HepG2 (cell line): ENCODE results near the gene BMPER. TPM values are rescaled to one million over a fixed set of nuclear protein-coding genes. Genes with fewer than 3 reads are reported as not detected.

Source experiments
- ATAC-seq: fragments of 200-7000 bp; cut with Tn5 transposase; 3 replicates; pipeline ENCODE4 v1.9.1; 2020; ENCODE audit warnings: mild to moderate bottlenecking, moderate library complexity
- BruUV-seq: library from RNA; stranded (reverse); fragments of 400-500 nt; replicated peaks from 2 replicates; lab custom pipeline; 2021; lab: Mats Ljungman, UMichigan
- CTCF ChIA-PET: fragments of 300-600 bp; formaldehyde crosslinking; extraction: SDS; loops from one replicate; lab custom pipeline; 2021; ENCODE audit warnings: low total read pairs, inconsistent platforms, low intra/inter-chr PET ratio; lab: Yijun Ruan, JAX
- POLR2A ChIA-PET: fragments of 350-600 bp; sonication (Branson Sonifier 250); formaldehyde crosslinking; loops from one replicate; lab custom pipeline; 2020; ENCODE audit warnings: antibody characterized with exemption, inconsistent platforms; lab: Yijun Ruan, JAX
- DNase-seq: peaks from one replicate; pipeline ENCODE4 v3.0.0-alpha.2; 2015; ENCODE audit warnings: low spot score
- FAIRE-seq: peaks from 3 replicates; lab custom pipeline; 2011; peaks lifted over from hg19 to GRCh38; lab: Jason Lieb, UNC
- H2AFZ ChIP-seq: one replicate; pipeline ENCODE4 v1.6.1; 2011; ENCODE audit warnings: low read length, inconsistent platforms
- H3K27ac ChIP-seq: fragments of 300-600 bp; 3 replicates; pipeline ENCODE4 v1.8.0; 2011; ENCODE audit warnings: mixed run types, mild to moderate bottlenecking, mixed read lengths, low read length, inconsistent platforms; ENCODE audit not compliant: insufficient read depth; ENCODE audit errors: extremely low read length
- H3K27me3 ChIP-seq, 2 experiments: fragments of 200-600 bp in 1 of 2; 2 replicates in 1 of 2; 3 replicates in 1 of 2; pipeline versions ENCODE4 v1.6.0 to v1.8.0; 2011; ENCODE audit warnings: low read length in 2 of 2, mild to moderate bottlenecking in 2 of 2, moderate library complexity in 2 of 2, inconsistent platforms in 1 of 2; ENCODE audit not compliant: insufficient read depth in 2 of 2, control insufficient read depth in 1 of 2
- H3K36me3 ChIP-seq, 2 experiments: fragments of 200-600 bp in 1 of 2; replicated peaks in 1 of 2; 2 replicates in 1 of 2; 3 replicates in 1 of 2; pipeline versions ENCODE4 v1.5.1 to v1.8.0; 2011; ENCODE audit warnings: low read length in 2 of 2, inconsistent platforms in 1 of 2; ENCODE audit not compliant: insufficient read depth in 2 of 2, control insufficient read depth in 1 of 2
- H3K4me1 ChIP-seq: 2 replicates; pipeline ENCODE4 v1.5.1; 2012; ENCODE audit warnings: low read length, inconsistent platforms; ENCODE audit not compliant: insufficient read depth
- H3K4me2 ChIP-seq: 2 replicates; pipeline ENCODE4 v1.6.0; 2011; ENCODE audit warnings: low read depth, low read length, inconsistent platforms
- H3K4me3 ChIP-seq, 3 experiments: fragments of 200-600 bp in 1 of 3; sonication (generic), shearing (Covaris generic) in 1 of 3; replicated peaks in 1 of 3; 2 replicates each; pipeline ENCODE4 v1.5.1; 2011 to 2016; ENCODE audit warnings: low read length in 3 of 3, inconsistent platforms in 2 of 3, low read depth in 2 of 3, mild to moderate bottlenecking in 2 of 3, control low read depth in 1 of 3, mixed read lengths in 1 of 3; ENCODE audit not compliant: insufficient read depth in 1 of 3
- H3K79me2 ChIP-seq: one replicate; pipeline ENCODE4 v1.6.1; 2011; ENCODE audit warnings: low read length, inconsistent platforms; ENCODE audit not compliant: insufficient read depth
- H3K9ac ChIP-seq: 2 replicates; pipeline ENCODE4 v1.6.0; 2011; ENCODE audit warnings: mild to moderate bottlenecking, low read depth, low read length, inconsistent platforms; ENCODE audit not compliant: insufficient read depth
- H3K9me3 ChIP-seq: 2 replicates; pipeline ENCODE4 v1.5.1; 2012; ENCODE audit warnings: mild to moderate bottlenecking, low read length
- H4K20me1 ChIP-seq: 2 replicates; pipeline ENCODE4 v1.6.0; 2011; ENCODE audit warnings: inconsistent platforms, mild to moderate bottlenecking, low read length, moderate library complexity; ENCODE audit not compliant: insufficient read depth
- CEBPB ChIP-seq: IDR thresholded peaks from 2 replicates; pipeline ENCODE4 v1.6.1; 2011; ENCODE audit warnings: low read depth, low read length, improper control_type of control experiment, borderline replicate concordance
- CEBPG ChIP-seq: IDR thresholded peaks from 2 replicates; pipeline ENCODE4 v1.6.1; 2016
- FOXP1 ChIP-seq, 2 experiments: fragments of 450-650 bp in 1 of 2; IDR thresholded peaks; 2 replicates each; pipeline ENCODE4 v1.6.1; 2017 to 2018; ENCODE audit warnings: antibody characterized with exemption in 1 of 2
- HNF4A ChIP-seq: sonication (generic); formaldehyde crosslinking; IDR thresholded peaks from 2 replicates; pipeline ENCODE4 v1.4.0; 2020; ENCODE audit warnings: missing genetic modification reagents
- IKZF1 ChIP-seq: fragments of 450-650 bp; IDR thresholded peaks from 2 replicates; pipeline ENCODE4 v1.7.1; 2016
- PITX1 ChIP-seq: sonication (generic); formaldehyde crosslinking; IDR thresholded peaks from 2 replicates; pipeline ENCODE4 v1.5.1; 2020; ENCODE audit warnings: mild to moderate bottlenecking, missing genetic modification reagents
- RFX1 ChIP-seq: fragments of 450-650 bp; IDR thresholded peaks from 2 replicates; pipeline ENCODE4 v1.6.1; 2017
- SALL1 ChIP-seq: sonication (generic); formaldehyde crosslinking; IDR thresholded peaks from 2 replicates; pipeline ENCODE4 v1.8.0; 2022; ENCODE audit warnings: mild to moderate bottlenecking, missing genetic modification reagents
- SNRNP70 ChIP-seq: fragments of 200-400 bp; formaldehyde crosslinking; IDR thresholded peaks from 2 replicates; pipeline ENCODE4 v1.6.1; 2017; ENCODE audit warnings: mild to moderate bottlenecking, low read depth, low read length, moderate library complexity
- WGBS: methylation state at CpG from one replicate; pipeline ENCODE4 v1.1.6; 2017; ENCODE audit warnings: low lambda C conversion rate; 5-methylcytosine and 5-hydroxymethylcytosine counted together
- in situ Hi-C: cut with HindIII; loops from 2 replicates; pipeline ENCODE4 v1.10.0; 2017; ENCODE audit warnings: low pct_unique_long_range_greater_than_20kb; ENCODE audit not compliant: extremely low pct_ligation_motif_present
- intact Hi-C: fragments of 100-400 bp; cut with micrococcal nuclease; formaldehyde crosslinking; loops from one replicate; pipeline ENCODE4 v1.10.0; 2022; ENCODE audit not compliant: unreplicated experiment
- polyA plus RNA-seq, 8 experiments: library from polyadenylated mRNA; depleted of rRNA in 3 of 8; stranded (reverse) in 7 of 8; unstranded in 1 of 8; fragments of >200 nt; fragmentation: Illumina TruSeq in 4 of 8; extraction: Trizol in 4 of 8; gene quantifications; 2 replicates each; pipeline versions ENCODE4 v1.2.1 to v1.2.3, GENCODE V29; 2011 to 2016; ENCODE audit warnings: low read depth in 4 of 8, missing spikeins in 1 of 8, mixed read lengths in 1 of 8; ENCODE audit not compliant: insufficient read depth in 1 of 8
- total RNA-seq, 5 experiments: library from RNA; depleted of rRNA; stranded (reverse); fragments of >200 nt; fragmentation: Illumina TruSeq; extraction: Trizol; gene quantifications; 2 replicates each; pipeline ENCODE4 v1.2.3, GENCODE V29; 2016; ENCODE audit warnings: low read depth in 1 of 5
- TF ChIP-seq, protein P1 (sequence below): sonication (generic); formaldehyde crosslinking; IDR thresholded peaks from 2 replicates; pipeline ENCODE4 v1.5.1; 2020; ENCODE audit warnings: mild to moderate bottlenecking, missing genetic modification reagents, moderate library complexity
- TF ChIP-seq, protein P2 (sequence below): sonication (generic); formaldehyde crosslinking; IDR thresholded peaks from 2 replicates; pipeline ENCODE4 v1.4.0; 2020; ENCODE audit warnings: missing genetic modification reagents
- TF ChIP-seq, protein P3 (sequence below): sonication (generic); formaldehyde crosslinking; IDR thresholded peaks from 2 replicates; pipeline ENCODE4 v1.5.0; 2020; ENCODE audit warnings: mild to moderate bottlenecking, missing genetic modification reagents

The BMPER gene
- total and polyA plus RNA-seq, 2 of the 13 experiments (the other 11 are each of a cell fraction or from before 2014, with no cell fraction given), result not detected

DNA sequence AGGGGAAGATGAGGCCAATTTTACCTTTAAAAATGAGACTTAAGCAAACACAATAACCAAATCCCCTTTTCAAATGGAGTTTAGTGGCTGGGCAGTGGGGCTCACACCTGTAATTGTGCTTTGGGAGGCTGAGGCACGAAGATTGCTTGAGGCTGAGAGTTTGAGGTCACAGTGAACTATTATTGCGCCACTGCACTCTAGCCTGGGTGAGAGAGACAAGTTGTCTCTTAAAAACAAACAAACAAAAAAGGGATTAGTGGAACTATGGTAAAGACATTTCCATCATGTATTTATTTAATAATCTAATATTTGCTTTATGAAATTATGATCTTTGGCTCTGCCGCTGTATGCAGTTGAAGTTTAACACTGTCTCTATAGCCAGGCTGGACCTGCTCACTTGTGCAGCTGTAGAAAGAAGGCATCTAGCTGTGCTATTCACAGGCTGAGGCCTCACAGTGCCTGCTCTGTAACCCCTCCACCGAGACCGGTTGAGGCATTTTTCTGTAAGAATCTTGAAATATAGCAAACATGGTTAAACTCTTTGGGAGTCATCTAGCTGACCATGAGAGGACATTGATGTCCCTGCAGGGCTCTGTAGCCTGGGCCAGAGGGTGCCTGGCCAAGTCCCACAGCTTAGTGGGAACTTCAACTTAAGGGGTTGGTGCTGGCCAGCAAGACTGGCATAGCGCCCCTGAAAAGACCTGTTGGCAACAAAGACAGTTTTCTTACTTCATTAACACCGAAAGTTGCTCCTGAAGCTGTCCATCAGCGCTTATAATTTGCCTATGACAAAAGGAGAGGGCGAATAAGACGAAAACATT lies 131.8 kb downstream of the BMPER start:
- peak overlapping the region; percentile 77 for H3K27ac ChIP-seq
- FAIRE-seq (no peak), DNase-seq (peak; percentile 21), ATAC-seq (peak; percentile 69)
- H3K9me3 ChIP-seq, result no peaks in the 10 kb centered on the region
- peak overlapping the region; percentile 68 for H2AFZ ChIP-seq
- CTCF ChIA-PET, result no interaction called here
- peak overlapping the region; percentile 39; the same call in 1 of the 2 replicates for H3K9ac ChIP-seq
- WGBS, result 54% methylated on average over 9 of the region's 10 CpGs
- no TSS peak for BruUV-seq
- H3K79me2 ChIP-seq, result no peaks in the 10 kb centered on the region
- no peaks in the 10 kb centered on the region for H3K36me3 ChIP-seq
- POLR2A ChIA-PET, result interaction anchor here (0.9 kb wide), 1 partner anchor 21 kb away, joined by 3 read pairs; no protein-coding TSS in a partner anchor
- H3K27me3 ChIP-seq, result no peaks in the 10 kb centered on the region; a peak in 1 of 5 replicates
- peaks cover 27% of the 10 kb centered on the region for H3K4me1 ChIP-seq
- peak overlapping the region; percentile 69 for H3K4me2 ChIP-seq
- H4K20me1 ChIP-seq, result no peaks in the 10 kb centered on the region
- peak overlapping the region in 2 of 3 experiments; percentile 42 to 49; a peak in 1 of 6 replicates for H3K4me3 ChIP-seq
- in situ Hi-C loops, result no loop called here
- no peak for TF ChIP-seq RFX1
- peak; percentile 56; the same call in 1 of the 2 replicates for TF ChIP-seq CEBPG
- TF ChIP-seq SNRNP70, result no peak
- TF ChIP-seq CEBPB, result peak; percentile 60; the same call in 1 of the 2 replicates
- TF ChIP-seq PITX1 (CRISPR knock-in tag), result 0 out of 2 replicates have a peak, but pooled peaks have one; percentile 56
- peak; percentile 50 for TF ChIP-seq SALL1 (CRISPR knock-in tag)
- TF ChIP-seq, protein P1, sequence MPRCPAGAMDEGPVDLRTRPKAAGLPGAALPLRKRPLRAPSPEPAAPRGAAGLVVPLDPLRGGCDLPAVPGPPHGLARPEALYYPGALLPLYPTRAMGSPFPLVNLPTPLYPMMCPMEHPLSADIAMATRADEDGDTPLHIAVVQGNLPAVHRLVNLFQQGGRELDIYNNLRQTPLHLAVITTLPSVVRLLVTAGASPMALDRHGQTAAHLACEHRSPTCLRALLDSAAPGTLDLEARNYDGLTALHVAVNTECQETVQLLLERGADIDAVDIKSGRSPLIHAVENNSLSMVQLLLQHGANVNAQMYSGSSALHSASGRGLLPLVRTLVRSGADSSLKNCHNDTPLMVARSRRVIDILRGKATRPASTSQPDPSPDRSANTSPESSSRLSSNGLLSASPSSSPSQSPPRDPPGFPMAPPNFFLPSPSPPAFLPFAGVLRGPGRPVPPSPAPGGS, result no peak
- TF ChIP-seq, protein P2, sequence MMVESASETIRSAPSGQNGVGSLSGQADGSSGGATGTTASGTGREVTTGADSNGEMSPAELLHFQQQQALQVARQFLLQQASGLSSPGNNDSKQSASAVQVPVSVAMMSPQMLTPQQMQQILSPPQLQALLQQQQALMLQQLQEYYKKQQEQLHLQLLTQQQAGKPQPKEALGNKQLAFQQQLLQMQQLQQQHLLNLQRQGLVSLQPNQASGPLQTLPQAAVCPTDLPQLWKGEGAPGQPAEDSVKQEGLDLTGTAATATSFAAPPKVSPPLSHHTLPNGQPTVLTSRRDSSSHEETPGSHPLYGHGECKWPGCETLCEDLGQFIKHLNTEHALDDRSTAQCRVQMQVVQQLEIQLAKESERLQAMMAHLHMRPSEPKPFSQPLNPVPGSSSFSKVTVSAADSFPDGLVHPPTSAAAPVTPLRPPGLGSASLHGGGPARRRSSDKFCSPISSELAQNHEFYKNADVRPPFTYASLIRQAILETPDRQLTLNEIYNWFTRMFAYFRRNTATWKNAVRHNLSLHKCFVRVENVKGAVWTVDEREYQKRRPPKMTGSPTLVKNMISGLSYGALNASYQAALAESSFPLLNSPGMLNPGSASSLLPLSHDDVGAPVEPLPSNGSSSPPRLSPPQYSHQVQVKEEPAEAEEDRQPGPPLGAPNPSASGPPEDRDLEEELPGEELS (CRISPR knock-in tag), result peak; percentile 63
- TF ChIP-seq IKZF1, result no peak
- TF ChIP-seq FOXP1 (IDR thresholded peaks at IDR 0.05), result no peak
- TF ChIP-seq FOXP1 (CRISPR knock-in tag; IDR thresholded peaks at IDR 0.05), result peak; percentile 33; the same call in 1 of the 2 replicates
- 0 out of 2 replicates have a peak, but pooled peaks have one; percentile 2 for TF ChIP-seq HNF4A (CRISPR knock-in tag)
- TF ChIP-seq, protein P3, sequence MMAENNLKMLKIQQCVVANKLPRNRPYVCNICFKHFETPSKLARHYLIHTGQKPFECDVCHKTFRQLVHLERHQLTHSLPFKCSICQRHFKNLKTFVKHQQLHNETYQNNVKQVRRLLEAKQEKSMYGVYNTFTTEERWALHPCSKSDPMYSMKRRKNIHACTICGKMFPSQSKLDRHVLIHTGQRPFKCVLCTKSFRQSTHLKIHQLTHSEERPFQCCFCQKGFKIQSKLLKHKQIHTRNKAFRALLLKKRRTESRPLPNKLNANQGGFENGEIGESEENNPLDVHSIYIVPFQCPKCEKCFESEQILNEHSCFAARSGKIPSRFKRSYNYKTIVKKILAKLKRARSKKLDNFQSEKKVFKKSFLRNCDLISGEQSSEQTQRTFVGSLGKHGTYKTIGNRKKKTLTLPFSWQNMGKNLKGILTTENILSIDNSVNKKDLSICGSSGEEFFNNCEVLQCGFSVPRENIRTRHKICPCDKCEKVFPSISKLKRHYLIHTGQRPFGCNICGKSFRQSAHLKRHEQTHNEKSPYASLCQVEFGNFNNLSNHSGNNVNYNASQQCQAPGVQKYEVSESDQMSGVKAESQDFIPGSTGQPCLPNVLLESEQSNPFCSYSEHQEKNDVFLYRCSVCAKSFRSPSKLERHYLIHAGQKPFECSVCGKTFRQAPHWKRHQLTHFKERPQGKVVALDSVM (CRISPR knock-in tag), result peak; percentile 74
- intact Hi-C loops, result no loop called here
